HEK293T (cell line): ENCODE data around the gene ZMAT5.

Experiments
- BHLHE40 ChIP-seq: fragments of 450-650 bp; IDR thresholded peaks from 2 replicates; pipeline ENCODE4 v1.6.1; 2016; ENCODE audit warnings: mild to moderate bottlenecking, moderate library complexity, borderline replicate concordance
- FOXM1 ChIP-seq: fragments of 450-650 bp; IDR thresholded peaks from 2 replicates; pipeline ENCODE4 v1.6.1; 2017; ENCODE audit warnings: mild to moderate bottlenecking, borderline replicate concordance
- PKNOX1 ChIP-seq: fragments of 450-650 bp; IDR thresholded peaks from 2 replicates; pipeline ENCODE4 v1.6.1; 2016

DNA sequence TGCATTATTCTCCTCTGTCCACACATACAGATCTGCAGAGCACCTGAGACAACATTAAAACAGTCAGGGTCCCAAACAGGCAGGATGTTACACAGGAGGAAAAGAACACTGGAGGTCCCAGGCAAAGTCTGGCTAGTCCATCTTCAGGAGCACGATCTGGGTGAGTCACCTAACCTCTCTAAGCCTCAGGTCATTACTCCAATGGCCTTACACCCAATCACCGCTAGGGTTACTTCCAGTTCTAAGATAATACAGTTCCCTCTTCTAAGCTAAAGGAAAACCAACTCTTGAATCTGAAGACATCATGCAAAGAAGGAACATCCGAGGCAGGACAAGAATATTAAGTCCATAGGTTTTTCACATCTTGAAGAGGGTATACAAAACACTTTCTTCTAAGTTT, 46.8 kb upstream of the ZMAT5 start:
- TF ChIP-seq FOXM1 (no peak), BHLHE40 (no peak), PKNOX1 (no peak)
